ENCODE data around the gene GRIK5. TPM values are rescaled to one million over a fixed set of nuclear protein-coding genes. Genes with fewer than 3 reads are reported as not detected.

GRIK5 gene
- total and polyA plus RNA-seq, 2 donors (not counting 3 experiments of a cell fraction or from before 2014, with no cell fraction given) = 0.80 to 2.2 TPM

- Histone ChIP-seq H3K4me1 (ENCODE audit: control insufficient read depth, extremely low read depth, insufficient read depth, low read length) (peaks cover 12% of the 10 kb centered on the region), H3K79me2 (ENCODE audit: control insufficient read depth, insufficient read depth, low read length) (no peaks in the 10 kb centered on the region), H3K36me3 (ENCODE audit: control insufficient read depth in 2 of 2, extremely low read depth in 1 of 2, insufficient read depth in 2 of 2, low read length in 2 of 2) (peaks cover 3 to 4% of the 10 kb centered on the region in 2 experiments), H3K4me3 (replicated peaks in 1 of 3; ENCODE audit: insufficient read depth in 1 of 3, low read depth in 1 of 3, low read length in 3 of 3) (no peak overlapping the region), H4K20me1 (replicated peaks; ENCODE audit: control insufficient read depth, extremely low read depth, insufficient read depth, low read length) (no peaks in the 10 kb centered on the region), H3K4me2 (ENCODE audit: insufficient read depth, low read length) (no peak overlapping the region), H3K27ac (ENCODE audit: insufficient read depth, low read depth, low read length) (no peak overlapping the region), H3K27me3 (ENCODE audit: control insufficient read depth in 2 of 2, insufficient read depth in 2 of 2, low read length in 2 of 2) (no peaks in the 10 kb centered on the region), H3K9me3 (replicated peaks; ENCODE audit: control insufficient read depth, insufficient read depth, low read length) (no peaks in the 10 kb centered on the region), H3K9ac (replicated peaks; ENCODE audit: extremely low read depth, insufficient read depth, low read length) (no peak overlapping the region), H2AFZ (ENCODE audit: low read depth, low read length) (no peak overlapping the region), H3K9me1 (replicated peaks; ENCODE audit: control insufficient read depth, extremely low read depth, insufficient read depth, low read length) (no peaks in the 10 kb centered on the region)
- ChIA-PET CTCF (no interaction called here), POLR2A (no interaction called here)
- intact Hi-C loops (cut with micrococcal nuclease) (no loop called here), dilution Hi-C loops (cut with MboI; ENCODE audit: extremely low pct_ligation_motif_present, low sequenced_read_pairs) (no loop called here)
- BruUV-seq (replicated peaks) = no TSS peak
- no peak for FAIRE-seq
- no peak for TF ChIP-seq FOS (IDR thresholded peaks at IDR 0.05; ENCODE audit: borderline replicate concordance, insufficient read depth, low read length)
- TF ChIP-seq MAX (IDR thresholded peaks at IDR 0.05; ENCODE audit: insufficient read depth, insufficient read length) = no peak
- no peak for TF ChIP-seq MYC (IDR thresholded peaks at IDR 0.05; ENCODE audit: low read depth, low read length)
- TF ChIP-seq GATA2 (IDR thresholded peaks at IDR 0.05; ENCODE audit: insufficient read depth, insufficient read length, low read depth, low read length) = no peak
- no peak for TF ChIP-seq JUN (IDR thresholded peaks at IDR 0.05; ENCODE audit: borderline replicate concordance, insufficient read depth, insufficient read length, low read depth)
- TF ChIP-seq POLR2AphosphoS5 (IDR thresholded peaks at IDR 0.05; ENCODE audit: insufficient read depth, low read depth, low read length) = no peak
- TF ChIP-seq POLR2A (IDR thresholded peaks at IDR 0.05; ENCODE audit: low read depth, low read length) = no peak
- TF ChIP-seq EZH2 (IDR thresholded peaks at IDR 0.05; ENCODE audit: borderline replicate concordance, low read depth, low read length, severe bottlenecking) = no peak
- TF ChIP-seq CTCF (IDR thresholded peaks at IDR 0.05; ENCODE audit: extremely low read depth in 1 of 2, insufficient read depth in 1 of 2, low read depth in 1 of 2, low read length in 2 of 2) = no peak
- no peak for DNase-seq (ENCODE audit: low read depth, low spot score)
Measured at GRCh38 chr19:41955521-41955920, 114.5 kb downstream of the GRIK5 start.

All from endothelial cell of umbilical vein (primary cell).